Type B pancreatic cell (in vitro differentiated cells): Measurements from ENCODE around the gene RNF222. TPM values are rescaled to one million over a fixed set of nuclear protein-coding genes. Genes with fewer than 3 reads are reported as not detected.
"Not testable (repeated sequence)": the region's sequence is repeated elsewhere in the genome, so short reads cannot be mapped to it uniquely, and the experiment has no call there.

ENCODE experiments used
- DNase-seq: peaks from one replicate; pipeline ENCODE4 v3.0.0; 2021; ENCODE audit warnings: mixed read lengths; ENCODE audit not compliant: unreplicated experiment; ENCODE audit errors: extremely low spot score
- H3K27ac Mint-ChIP-seq: 2 replicates; pipeline ENCODE4 v1.8.0; 2021; ENCODE audit warnings: mild to moderate bottlenecking, mixed read lengths
- H3K27me3 Mint-ChIP-seq: 2 replicates; pipeline ENCODE4 v1.8.0; 2021; ENCODE audit warnings: mixed read lengths
- H3K36me3 Mint-ChIP-seq: 2 replicates; pipeline ENCODE4 v1.8.0; 2021; ENCODE audit warnings: mixed read lengths
- H3K4me1 Mint-ChIP-seq: one replicate; pipeline ENCODE4 v1.8.0; 2021; ENCODE audit warnings: mixed read lengths; ENCODE audit not compliant: unreplicated experiment
- H3K4me3 Mint-ChIP-seq: 2 replicates; pipeline ENCODE4 v1.8.0; 2021; ENCODE audit warnings: mild to moderate bottlenecking, mixed read lengths
- H3K9me3 Mint-ChIP-seq: 2 replicates; pipeline ENCODE4 v1.8.0; 2021; ENCODE audit warnings: mixed read lengths
- CTCF ChIP-seq: fragments of 200-600 bp; sonication (generic); conservative IDR thresholded peaks from 2 replicates; pipeline ENCODE4 v1.5.0; 2021; ENCODE audit warnings: antibody characterized with exemption, mild to moderate bottlenecking
- total RNA-seq: library from RNA; stranded (reverse); gene quantifications from 2 replicates; pipeline ENCODE4 v1.2.1, GENCODE V29; 2021; ENCODE audit warnings: low replicate concordance

Gene RNF222
- total RNA-seq, 1 donor from 2014 or later: 0.24 TPM

GRCh38 chr17:8380049-8380448 lies 17.6 kb downstream of the RNF222 start:
- Mint-ChIP-seq H3K36me3 (peaks cover 35% of the 10 kb centered on the region), H3K27ac (no peak overlapping the region), H3K4me1 (peaks cover 29% of the 10 kb centered on the region), H3K27me3 (no peaks in the 10 kb centered on the region), H3K4me3 (peak overlapping the region; percentile 96), H3K9me3 (no peaks in the 10 kb centered on the region)
- no peak for TF ChIP-seq CTCF
- DNase-seq: no peak

GRCh38 chr17:8378117-8378516 lies 19.5 kb downstream of the RNF222 start:
- peaks cover 33% of the 10 kb centered on the region for H3K36me3 Mint-ChIP-seq
- peak overlapping the region; percentile 93 for H3K27ac Mint-ChIP-seq
- H3K4me3 Mint-ChIP-seq, DNase-seq, H3K9me3 Mint-ChIP-seq, H3K27me3 Mint-ChIP-seq: not testable (repeated sequence)
- peaks cover 26% of the 10 kb centered on the region for H3K4me1 Mint-ChIP-seq

- no peaks in the 10 kb centered on the region for H3K27me3 Mint-ChIP-seq
- peak overlapping the region; percentile 93 for H3K27ac Mint-ChIP-seq
- no peak for DNase-seq
- H3K4me3 Mint-ChIP-seq: peak overlapping the region; percentile 87
- peaks cover 22% of the 10 kb centered on the region for H3K4me1 Mint-ChIP-seq
- TF ChIP-seq CTCF: no peak
- H3K9me3 Mint-ChIP-seq: no peaks in the 10 kb centered on the region
- peaks cover 27% of the 10 kb centered on the region for H3K36me3 Mint-ChIP-seq
These were observed 20.2 kb downstream of the RNF222 start for GRCh38 chr17:8377422-8377821.

GRCh38 chr17:8376271-8377067 lies 21.2 kb downstream of the RNF222 start, which contains the start of gene KRABD2:
Gene KRABD2, minus strand, starts transcription at chr17:8376704.
- peak within 1 kb of the TSS; percentile 93 for H3K27ac Mint-ChIP-seq
- peaks cover 22% of the 10 kb centered on the region for H3K36me3 Mint-ChIP-seq
- H3K4me1 Mint-ChIP-seq: peaks cover 22% of the 10 kb centered on the region
- no peaks in the 10 kb centered on the region for H3K9me3 Mint-ChIP-seq
- peak; percentile 94 for DNase-seq
- H3K27me3 Mint-ChIP-seq: no peaks in the 10 kb centered on the region
- H3K4me3 Mint-ChIP-seq: peak within 1 kb of the TSS; percentile 87
- TF ChIP-seq CTCF: peak; percentile 77

GRCh38 chr17:8375738-8376259 lies 21.8 kb downstream of the RNF222 start:
- Mint-ChIP-seq H3K27ac (peak overlapping the region; percentile 93), H3K4me1 (peaks cover 26% of the 10 kb centered on the region), H3K9me3 (no peaks in the 10 kb centered on the region), H3K36me3 (peaks cover 17% of the 10 kb centered on the region), H3K27me3 (no peaks in the 10 kb centered on the region), H3K4me3 (peak overlapping the region; percentile 87)
- no peak for DNase-seq
- no peak for TF ChIP-seq CTCF

- H3K9me3 Mint-ChIP-seq, H3K27me3 Mint-ChIP-seq, DNase-seq, H3K27ac Mint-ChIP-seq, H3K4me3 Mint-ChIP-seq: not testable (repeated sequence)
- Mint-ChIP-seq H3K4me1 (peaks cover 19% of the 10 kb centered on the region), H3K36me3 (peaks cover 27% of the 10 kb centered on the region)
These were observed 23.8 kb downstream of the RNF222 start for GRCh38 chr17:8373856-8374255.
